Urinary bladder (tissue), 4 donors: ENCODE measurements around the gene MMP23B. TPM values are rescaled to one million over a fixed set of nuclear protein-coding genes. Genes with fewer than 3 reads are reported as not detected.
"Not testable (repeated sequence)": the region's sequence is repeated elsewhere in the genome, so short reads cannot be mapped to it uniquely, and the experiment has no call there.

Experiments used
- DNase-seq: peaks from one replicate; pipeline ENCODE4 v3.0.0-alpha.2; 2015; ENCODE audit errors: extremely low spot score
- H3K27ac ChIP-seq: one replicate; pipeline ENCODE4 v1.5.1; 2013; ENCODE audit warnings: low read depth, mild to moderate bottlenecking, moderate library complexity
- H3K36me3 ChIP-seq: one replicate; pipeline ENCODE4 v1.6.1; 2013; ENCODE audit warnings: mild to moderate bottlenecking, moderate library complexity; ENCODE audit not compliant: insufficient read depth
- H3K4me1 ChIP-seq: one replicate; pipeline ENCODE4 v1.6.1; 2013; ENCODE audit warnings: mild to moderate bottlenecking, moderate library complexity; ENCODE audit not compliant: insufficient read depth
- H3K4me3 ChIP-seq: one replicate; pipeline ENCODE4 v1.5.1; 2013; ENCODE audit warnings: low read depth, low read length
- WGBS: extraction: QIAGEN DNeasy Blood & Tissue Kit; methylation state at CpG from one replicate; pipeline ENCODE4 v1.1.7; 2013; 5-methylcytosine and 5-hydroxymethylcytosine counted together
- polyA plus RNA-seq: library from polyadenylated mRNA; stranded (reverse); fragments of 200-250 nt; gene quantifications from one replicate; pipeline ENCODE4 v1.2.3, GENCODE V29; 2013
- total RNA-seq: library from RNA; depleted of rRNA; stranded (reverse); fragments of >200 nt; gene quantifications from one replicate; pipeline ENCODE4 v1.2.3, GENCODE V29; 2014
- donor health status: healthy with polysubstance abuse.
- donor health status: healthy.

MMP23B gene
- total and polyA plus RNA-seq, 2 donors = 35.7 to 45.6 TPM

GRCh38 chr1:1627829-1628753 is 3.9 kb upstream of the MMP23B start:
- WGBS = 92% methylated on average over 53 of the region's 53 CpGs

GRCh38 chr1:1628754-1629429 is 3.1 kb upstream of the MMP23B start:
- no peak for DNase-seq
- no peaks in the 10 kb centered on the region for H3K36me3 ChIP-seq
- H3K4me3 ChIP-seq = peak overlapping the region; percentile 14
- H3K4me1 ChIP-seq = no peaks in the 10 kb centered on the region
- H3K27ac ChIP-seq = no peak overlapping the region
- WGBS = 71% methylated on average over 53 of the region's 53 CpGs

More at GRCh38 chr1:1627829-1628753, 3.9 kb upstream of the MMP23B start:
- H3K4me1 ChIP-seq = no peaks in the 10 kb centered on the region
- no peaks in the 10 kb centered on the region for H3K36me3 ChIP-seq
- peak overlapping the region; percentile 32 for H3K27ac ChIP-seq
- no peak overlapping the region for H3K4me3 ChIP-seq
- no peak for DNase-seq

GRCh38 chr1:1629430-1630190 is 2.4 kb upstream of the MMP23B start:
- Histone ChIP-seq H3K4me3 (peak overlapping the region; percentile 14), H3K36me3 (no peaks in the 10 kb centered on the region), H3K27ac (no peak overlapping the region), H3K4me1 (no peaks in the 10 kb centered on the region)
- 65% methylated on average over 47 of the region's 48 CpGs for WGBS
- DNase-seq = no peak

GRCh38 chr1:1630191-1630964 is 1.6 kb upstream of the MMP23B start:
- no peak for DNase-seq
- H3K27ac ChIP-seq = peak overlapping the region; percentile 83
- H3K36me3 ChIP-seq = no peaks in the 10 kb centered on the region
- H3K4me3 ChIP-seq = peak overlapping the region; percentile 32
- WGBS = 7% methylated on average over 81 of the region's 81 CpGs
- no peaks in the 10 kb centered on the region for H3K4me1 ChIP-seq

GRCh38 chr1:1630965-1631781 is 800 bp upstream of the MMP23B start:
- no peak for DNase-seq
- peak overlapping the region; percentile 83 for H3K27ac ChIP-seq
- 5% methylated on average over 79 of the region's 79 CpGs for WGBS
- peak overlapping the region; percentile 43 for H3K4me3 ChIP-seq
- no peaks in the 10 kb centered on the region for H3K36me3 ChIP-seq
- H3K4me1 ChIP-seq = no peaks in the 10 kb centered on the region

GRCh38 chr1:1633409-1633808 is 1.4 kb downstream of the MMP23B start:
- DNase-seq, H3K36me3 ChIP-seq, H3K27ac ChIP-seq, H3K4me3 ChIP-seq, H3K4me1 ChIP-seq: not testable (repeated sequence)
- no CpG with 5 or more reads among the region's 35 CpGs for WGBS

GRCh38 chr1:1634613-1635012 is 2.6 kb downstream of the MMP23B start:
- H3K4me3 ChIP-seq, H3K27ac ChIP-seq, DNase-seq, H3K36me3 ChIP-seq, H3K4me1 ChIP-seq: not testable (repeated sequence)
- WGBS = 93% methylated on average over 9 of the region's 13 CpGs

GRCh38 chr1:1636621-1637478 is 4.9 kb downstream of the MMP23B start:
- 91% methylated on average over 37 of the region's 37 CpGs for WGBS

GRCh38 chr1:1637479-1637875 is 5.5 kb downstream of the MMP23B start:
- 88% methylated on average over 14 of the region's 14 CpGs for WGBS
- H3K36me3 ChIP-seq, H3K27ac ChIP-seq, H3K4me3 ChIP-seq, H3K4me1 ChIP-seq, DNase-seq: not testable (repeated sequence)

More at GRCh38 chr1:1636621-1637478, 4.9 kb downstream of the MMP23B start:
- not testable (repeated sequence) for DNase-seq, H3K4me1 ChIP-seq, H3K4me3 ChIP-seq, H3K27ac ChIP-seq, H3K36me3 ChIP-seq

GRCh38 chr1:1638528-1638927 is 6.6 kb downstream of the MMP23B start:
- H3K27ac ChIP-seq, H3K4me3 ChIP-seq, H3K36me3 ChIP-seq, H3K4me1 ChIP-seq, DNase-seq: not testable (repeated sequence)
- whole genome bisulfite sequencing = 97% methylated on average over 9 of the region's 13 CpGs

- WGBS = 94% methylated on average over 15 of the region's 16 CpGs
- H3K4me3 ChIP-seq, H3K36me3 ChIP-seq, H3K4me1 ChIP-seq, H3K27ac ChIP-seq, DNase-seq: not testable (repeated sequence)
These were observed 7.4 kb downstream of the MMP23B start for GRCh38 chr1:1639368-1639767.
